ENCODE measurements around the gene MYDGF. TPM values are rescaled to one million over a fixed set of nuclear protein-coding genes. Genes with fewer than 3 reads are reported as not detected.

MYDGF gene
- total RNA-seq, 1 donor from 2014 or later = 23.4 TPM

DNA sequence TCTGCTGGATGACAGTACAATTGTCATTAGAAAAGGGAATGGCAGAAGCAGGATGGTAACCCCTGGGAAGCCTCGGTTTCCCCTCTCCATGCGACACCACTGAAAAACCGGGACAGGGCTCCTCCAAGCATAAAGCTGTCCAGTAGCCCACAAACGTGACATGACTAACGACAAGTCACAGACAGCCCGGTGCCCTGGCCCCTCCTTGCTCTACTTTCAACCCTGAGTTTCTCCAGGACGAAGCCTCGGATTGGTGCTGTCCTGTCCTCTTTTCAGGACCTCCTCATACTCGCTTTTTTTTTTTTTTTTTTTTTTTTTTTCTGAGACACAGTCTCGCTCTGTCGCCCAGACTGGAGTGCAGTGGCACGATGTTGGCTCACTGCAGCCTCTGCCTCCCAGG, 37.2 kb upstream of the MYDGF start:
- Histone ChIP-seq H3K4me2 (no peak overlapping the region), H3K79me2 (ENCODE audit: low read depth) (no peaks in the 10 kb centered on the region), H2AFZ (replicated peaks) (no peak overlapping the region), H3K9me3 (ENCODE audit: low read depth) (no peaks in the 10 kb centered on the region), H3K36me3 (no peaks in the 10 kb centered on the region), H3K4me1 (no peaks in the 10 kb centered on the region), H4K20me1 (ENCODE audit: low read depth) (no peaks in the 10 kb centered on the region), H3K27me3 (no peaks in the 10 kb centered on the region), H3K9ac (no peak overlapping the region), H3F3A (ENCODE audit: low read depth) (no peaks in the 10 kb centered on the region), H3K27ac (no peak overlapping the region), H3K4me3 (no peak overlapping the region)
- DNase-seq (ENCODE audit: low spot score) = no peak
- no peaks in the 10 kb centered on the region for H3K4me1 Mint-ChIP-seq
- H3K36me3 Mint-ChIP-seq = peaks cover 13% of the 10 kb centered on the region
- peaks cover 2% of the 10 kb centered on the region for H3K27me3 Mint-ChIP-seq (ENCODE audit: insufficient read depth, low read depth)
- no peak overlapping the region for H3K4me3 Mint-ChIP-seq
- H3K9me3 Mint-ChIP-seq = no peaks in the 10 kb centered on the region
- TF ChIP-seq EZH2phosphoT487 (IDR thresholded peaks at IDR 0.05) = no peak
- no peak overlapping the region for H3K27ac Mint-ChIP-seq

DNA sequence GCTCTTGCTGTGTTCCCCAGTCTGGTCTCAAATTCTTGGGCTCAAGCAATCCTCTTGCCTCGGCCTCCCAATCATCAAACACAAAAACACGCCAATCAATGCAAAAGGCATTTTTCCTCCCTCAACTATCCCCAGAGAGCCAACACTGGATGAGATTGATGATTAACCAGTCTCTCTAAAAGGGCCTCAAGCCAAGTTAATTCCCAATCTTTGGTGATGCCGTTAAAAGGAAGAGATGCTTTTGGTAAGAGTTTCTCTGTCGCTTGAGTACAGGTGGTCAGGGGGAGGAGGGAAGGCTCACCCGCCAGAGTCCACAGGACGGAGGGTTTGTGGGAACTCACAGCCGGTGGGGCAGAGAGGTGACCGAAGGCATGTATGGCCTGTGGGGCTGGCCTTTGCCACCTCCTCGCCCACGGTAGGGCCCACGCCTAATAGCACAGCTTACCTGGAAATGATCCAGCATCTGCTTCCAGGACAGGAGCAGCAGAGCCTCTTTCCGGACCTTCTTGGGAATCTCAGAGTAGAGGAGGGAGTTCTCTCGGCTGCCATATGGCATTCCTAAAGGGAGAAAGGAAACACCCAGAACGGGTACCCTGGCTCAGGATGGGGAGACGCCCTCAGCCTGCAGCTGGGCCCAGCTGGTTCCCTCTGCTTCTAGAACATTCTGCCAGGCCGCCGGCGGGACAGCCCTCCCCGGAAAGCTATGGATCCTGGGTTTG, 35.4 kb upstream of the MYDGF start:
- Histone ChIP-seq H3K9ac (no peak overlapping the region), H3K27ac (no peak overlapping the region), H3K36me3 (no peaks in the 10 kb centered on the region), H3K9me3 (ENCODE audit: low read depth) (no peaks in the 10 kb centered on the region), H3K79me2 (ENCODE audit: low read depth) (no peaks in the 10 kb centered on the region), H3F3A (ENCODE audit: low read depth) (no peaks in the 10 kb centered on the region), H2AFZ (replicated peaks) (no peak overlapping the region), H3K4me3 (no peak overlapping the region), H3K27me3 (no peaks in the 10 kb centered on the region), H4K20me1 (ENCODE audit: low read depth) (no peaks in the 10 kb centered on the region), H3K4me1 (no peaks in the 10 kb centered on the region), H3K4me2 (no peak overlapping the region)
- H3K36me3 Mint-ChIP-seq = peaks cover 13% of the 10 kb centered on the region
- no peak for DNase-seq (ENCODE audit: low spot score)
- no peaks in the 10 kb centered on the region for H3K4me1 Mint-ChIP-seq
- no peaks in the 10 kb centered on the region for H3K9me3 Mint-ChIP-seq
- H3K4me3 Mint-ChIP-seq = no peak overlapping the region
- H3K27ac Mint-ChIP-seq = no peak overlapping the region
- H3K27me3 Mint-ChIP-seq (ENCODE audit: insufficient read depth, low read depth) = peaks cover 2% of the 10 kb centered on the region
- no peak for TF ChIP-seq EZH2phosphoT487 (IDR thresholded peaks at IDR 0.05)
- no peak for TF ChIP-seq EZH2 (IDR thresholded peaks at IDR 0.05)
- TF ChIP-seq, protein P1, sequence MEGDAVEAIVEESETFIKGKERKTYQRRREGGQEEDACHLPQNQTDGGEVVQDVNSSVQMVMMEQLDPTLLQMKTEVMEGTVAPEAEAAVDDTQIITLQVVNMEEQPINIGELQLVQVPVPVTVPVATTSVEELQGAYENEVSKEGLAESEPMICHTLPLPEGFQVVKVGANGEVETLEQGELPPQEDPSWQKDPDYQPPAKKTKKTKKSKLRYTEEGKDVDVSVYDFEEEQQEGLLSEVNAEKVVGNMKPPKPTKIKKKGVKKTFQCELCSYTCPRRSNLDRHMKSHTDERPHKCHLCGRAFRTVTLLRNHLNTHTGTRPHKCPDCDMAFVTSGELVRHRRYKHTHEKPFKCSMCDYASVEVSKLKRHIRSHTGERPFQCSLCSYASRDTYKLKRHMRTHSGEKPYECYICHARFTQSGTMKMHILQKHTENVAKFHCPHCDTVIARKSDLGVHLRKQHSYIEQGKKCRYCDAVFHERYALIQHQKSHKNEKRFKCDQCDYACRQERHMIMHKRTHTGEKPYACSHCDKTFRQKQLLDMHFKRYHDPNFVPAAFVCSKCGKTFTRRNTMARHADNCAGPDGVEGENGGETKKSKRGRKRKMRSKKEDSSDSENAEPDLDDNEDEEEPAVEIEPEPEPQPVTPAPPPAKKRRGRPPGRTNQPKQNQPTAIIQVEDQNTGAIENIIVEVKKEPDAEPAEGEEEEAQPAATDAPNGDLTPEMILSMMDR (IDR thresholded peaks at IDR 0.05) = no peak

DNA sequence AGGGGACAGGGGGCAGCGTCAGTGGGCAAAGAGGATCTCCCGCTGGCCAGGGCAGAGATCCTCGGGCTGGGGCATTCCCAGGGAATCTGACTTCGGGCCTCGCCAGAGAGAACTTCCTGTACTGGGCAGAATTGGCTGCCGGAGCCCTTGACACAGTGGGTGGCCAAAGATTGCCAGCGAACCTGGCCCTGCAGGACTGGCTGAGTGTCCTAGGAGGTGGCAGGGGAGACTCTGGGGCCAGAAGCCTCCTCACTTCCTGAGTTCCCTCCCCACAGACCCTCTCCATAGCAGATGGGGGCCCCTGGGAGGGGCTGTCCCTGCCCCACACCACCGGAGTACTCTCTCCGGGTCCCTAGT, 34.2 kb upstream of the MYDGF start:
- Histone ChIP-seq H3K9me3 (ENCODE audit: low read depth) (no peaks in the 10 kb centered on the region), H3K4me3 (no peak overlapping the region), H3K4me1 (no peaks in the 10 kb centered on the region), H4K20me1 (ENCODE audit: low read depth) (no peaks in the 10 kb centered on the region), H3K9ac (no peak overlapping the region), H3K27me3 (no peaks in the 10 kb centered on the region), H3F3A (ENCODE audit: low read depth) (no peaks in the 10 kb centered on the region), H2AFZ (replicated peaks) (no peak overlapping the region), H3K36me3 (no peaks in the 10 kb centered on the region), H3K27ac (no peak overlapping the region), H3K4me2 (no peak overlapping the region), H3K79me2 (ENCODE audit: low read depth) (no peaks in the 10 kb centered on the region)
- H3K4me3 Mint-ChIP-seq = no peak overlapping the region
- H3K27me3 Mint-ChIP-seq (ENCODE audit: insufficient read depth, low read depth) = peaks cover under 1% of the 10 kb centered on the region
- TF ChIP-seq EZH2 (IDR thresholded peaks at IDR 0.05) = no peak
- no peak for TF ChIP-seq EZH2phosphoT487 (IDR thresholded peaks at IDR 0.05)
- TF ChIP-seq, protein P1 (IDR thresholded peaks at IDR 0.05) = no peak
- no peak for DNase-seq (ENCODE audit: low spot score)
- no peaks in the 10 kb centered on the region for H3K9me3 Mint-ChIP-seq
- H3K4me1 Mint-ChIP-seq = no peaks in the 10 kb centered on the region
- peaks cover 11% of the 10 kb centered on the region for H3K36me3 Mint-ChIP-seq
- H3K27ac Mint-ChIP-seq = no peak overlapping the region

GRCh38 chr19:4703671-4704316, 33.7 kb upstream of the MYDGF start:
- Mint-ChIP-seq H3K4me3 (no peak overlapping the region), H3K27me3 (ENCODE audit: insufficient read depth, low read depth) (no peaks in the 10 kb centered on the region), H3K27ac (no peak overlapping the region), H3K9me3 (no peaks in the 10 kb centered on the region), H3K4me1 (no peaks in the 10 kb centered on the region), H3K36me3 (peaks cover 8% of the 10 kb centered on the region)
- Histone ChIP-seq H3K79me2 (ENCODE audit: low read depth) (no peaks in the 10 kb centered on the region), H3K9me3 (ENCODE audit: low read depth) (no peaks in the 10 kb centered on the region), H3K27ac (no peak overlapping the region), H4K20me1 (ENCODE audit: low read depth) (no peaks in the 10 kb centered on the region), H3K27me3 (no peaks in the 10 kb centered on the region), H3K36me3 (no peaks in the 10 kb centered on the region), H3K4me3 (no peak overlapping the region), H3K4me2 (no peak overlapping the region), H3K9ac (no peak overlapping the region), H2AFZ (replicated peaks) (no peak overlapping the region), H3K4me1 (no peaks in the 10 kb centered on the region), H3F3A (ENCODE audit: low read depth) (no peaks in the 10 kb centered on the region)
- TF ChIP-seq, protein P1 (IDR thresholded peaks at IDR 0.05) = no peak
- no peak for TF ChIP-seq EZH2phosphoT487 (IDR thresholded peaks at IDR 0.05)
- TF ChIP-seq EZH2 (IDR thresholded peaks at IDR 0.05) = no peak
- DNase-seq (ENCODE audit: low spot score) = no peak
